Measurements from ENCODE around the gene NTNG2. TPM values are rescaled to one million over a fixed set of nuclear protein-coding genes. Genes with fewer than 3 reads are reported as not detected.

NTNG2 gene
- total RNA-seq, 4 donors from 2014 or later = 1.4 to 4.4 TPM; not detected in 2

DNA sequence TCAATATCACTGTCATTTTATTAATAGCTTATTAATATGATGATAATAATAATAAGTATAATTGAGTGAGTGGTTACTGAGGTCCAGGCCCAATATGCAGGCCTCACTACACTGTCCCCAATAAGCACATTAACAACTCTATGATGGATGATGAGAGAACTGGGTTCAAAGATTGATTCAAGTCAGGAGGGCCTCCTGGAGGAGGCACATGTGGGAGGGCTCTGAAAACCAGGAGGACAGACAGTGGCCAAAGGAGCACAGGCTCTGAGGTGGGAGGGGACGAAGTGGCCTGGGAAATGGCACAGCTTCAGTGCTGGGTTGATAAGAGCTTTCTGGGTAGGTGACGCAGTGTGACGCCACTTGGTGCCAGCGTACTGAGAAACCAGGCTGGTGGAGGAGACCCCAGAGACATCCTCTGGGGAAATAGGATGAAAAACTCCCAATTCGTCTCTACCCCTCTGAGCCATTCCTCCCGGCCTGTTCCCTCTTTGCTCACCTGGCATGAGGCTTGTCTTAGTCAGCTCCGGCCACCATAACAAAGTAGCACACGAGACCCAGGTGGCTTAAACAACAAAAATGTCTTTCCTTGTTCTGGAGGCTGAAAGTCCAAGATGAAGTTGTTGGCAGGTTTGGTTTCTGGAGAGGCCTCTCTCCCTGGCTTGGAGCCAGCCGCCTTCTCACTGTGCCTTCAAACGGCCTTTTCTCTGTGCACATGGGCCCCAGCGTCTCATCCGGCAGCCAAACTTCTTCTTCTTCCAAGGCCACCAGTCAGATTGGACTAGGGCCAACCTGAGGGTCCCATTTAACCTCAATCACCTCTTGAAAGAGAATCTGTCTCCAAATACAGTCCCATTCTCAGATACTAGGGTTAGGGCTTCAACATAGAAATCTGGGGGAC is 31.6 kb downstream of the NTNG2 start:
- Histone ChIP-seq H3K4me1 (no peaks in the 10 kb centered on the region), H3K9me3 (no peaks in the 10 kb centered on the region), H3K4me3 (no peak overlapping the region), H3K27me3 (no peaks in the 10 kb centered on the region), H3K27ac (no peak overlapping the region), H3K36me3 (no peaks in the 10 kb centered on the region)
- intact Hi-C loops (cut with DNase I; ENCODE audit: low total_unique reads) = no loop called here
- TF ChIP-seq CTCF (IDR thresholded peaks at IDR 0.05) = no peak
- no peak for TF ChIP-seq POLR2A (IDR thresholded peaks at IDR 0.05)
- no peak for DNase-seq

DNA sequence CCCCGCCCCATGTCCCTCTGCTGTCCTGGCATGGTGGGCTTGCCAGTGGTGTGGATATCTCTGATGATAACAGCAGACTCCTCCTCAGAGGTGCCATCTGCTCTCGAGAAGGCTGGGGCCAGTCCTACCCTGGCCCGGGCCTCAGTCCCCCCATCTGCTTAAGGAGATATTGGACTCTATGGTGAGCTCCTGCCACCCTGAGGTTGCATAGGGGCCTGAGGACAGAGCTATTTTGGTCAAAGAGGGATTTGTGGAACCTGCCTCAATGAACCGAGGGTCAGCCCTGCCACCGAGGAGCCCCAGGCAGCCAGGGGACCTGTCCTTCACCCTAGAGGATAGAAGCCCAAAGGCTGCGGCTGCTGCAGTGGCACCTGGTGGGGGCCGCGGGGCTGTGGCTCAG is 32.6 kb downstream of the NTNG2 start:
- Histone ChIP-seq H3K4me3 (no peak overlapping the region), H3K27ac (no peak overlapping the region), H3K4me1 (no peaks in the 10 kb centered on the region), H3K27me3 (no peaks in the 10 kb centered on the region), H3K36me3 (no peaks in the 10 kb centered on the region), H3K9me3 (no peaks in the 10 kb centered on the region)
- no peak for DNase-seq
- TF ChIP-seq POLR2A (IDR thresholded peaks at IDR 0.05) (no peak), CTCF (IDR thresholded peaks at IDR 0.05) (no peak)
- intact Hi-C loops (cut with DNase I; ENCODE audit: low total_unique reads) = no loop called here

- DNase-seq = no peak
- TF ChIP-seq CTCF (IDR thresholded peaks at IDR 0.05) = no peak
- TF ChIP-seq POLR2A (IDR thresholded peaks at IDR 0.05) = no peak
- Histone ChIP-seq H3K27ac (no peak overlapping the region), H3K9me3 (no peaks in the 10 kb centered on the region), H3K4me1 (no peaks in the 10 kb centered on the region), H3K27me3 (no peaks in the 10 kb centered on the region), H3K36me3 (no peaks in the 10 kb centered on the region), H3K4me3 (no peak overlapping the region)
- intact Hi-C loops (cut with DNase I; ENCODE audit: low total_unique reads) = no loop called here
Observed at GRCh38 chr9:132197315-132197714, 35.5 kb downstream of the NTNG2 start.

DNA sequence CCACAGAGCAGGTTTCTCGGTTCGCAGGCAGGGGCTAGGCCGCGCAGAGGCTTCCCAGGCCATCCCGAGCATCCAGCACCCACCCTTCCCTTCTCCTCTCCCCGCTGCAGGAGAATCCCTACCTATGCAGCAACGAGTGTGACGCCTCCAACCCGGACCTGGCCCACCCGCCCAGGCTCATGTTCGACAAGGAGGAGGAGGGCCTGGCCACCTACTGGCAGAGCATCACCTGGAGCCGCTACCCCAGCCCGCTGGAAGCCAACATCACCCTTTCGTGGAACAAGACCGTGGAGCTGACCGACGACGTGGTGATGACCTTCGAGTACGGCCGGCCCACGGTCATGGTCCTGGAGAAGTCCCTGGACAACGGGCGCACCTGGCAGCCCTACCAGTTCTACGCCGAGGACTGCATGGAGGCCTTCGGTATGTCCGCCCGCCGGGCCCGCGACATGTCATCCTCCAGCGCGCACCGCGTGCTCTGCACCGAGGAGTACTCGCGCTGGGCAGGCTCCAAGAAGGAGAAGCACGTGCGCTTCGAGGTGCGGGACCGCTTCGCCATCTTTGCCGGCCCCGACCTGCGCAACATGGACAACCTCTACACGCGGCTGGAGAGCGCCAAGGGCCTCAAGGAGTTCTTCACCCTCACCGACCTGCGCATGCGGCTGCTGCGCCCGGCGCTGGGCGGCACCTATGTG is 36.1 kb downstream of the NTNG2 start:
- intact Hi-C loops (cut with DNase I; ENCODE audit: low total_unique reads) = no loop called here
- no peaks in the 10 kb centered on the region for H3K27me3 ChIP-seq
- TF ChIP-seq CTCF (IDR thresholded peaks at IDR 0.05) (no peak), POLR2A (IDR thresholded peaks at IDR 0.05) (no peak)
- no peak overlapping the region for H3K27ac ChIP-seq
- H3K36me3 ChIP-seq = no peaks in the 10 kb centered on the region
- H3K9me3 ChIP-seq = no peaks in the 10 kb centered on the region
- DNase-seq = no peak
- no peaks in the 10 kb centered on the region for H3K4me1 ChIP-seq
- no peak overlapping the region for H3K4me3 ChIP-seq

GRCh38 chr9:132199056-132199455 is 37.2 kb downstream of the NTNG2 start:
- TF ChIP-seq CTCF (IDR thresholded peaks at IDR 0.05) = no peak
- no peak for TF ChIP-seq POLR2A (IDR thresholded peaks at IDR 0.05)
- H3K4me1 ChIP-seq = no peaks in the 10 kb centered on the region

More at GRCh38 chr9:132199056-132199455, 37.2 kb downstream of the NTNG2 start:
- no peak overlapping the region for H3K4me3 ChIP-seq
- no peaks in the 10 kb centered on the region for H3K9me3 ChIP-seq
- intact Hi-C loops (cut with DNase I; ENCODE audit: low total_unique reads) = no loop called here
- no peak for DNase-seq
- H3K27ac ChIP-seq = no peak overlapping the region
- H3K27me3 ChIP-seq = no peaks in the 10 kb centered on the region
- no peaks in the 10 kb centered on the region for H3K36me3 ChIP-seq
